Kidney epithelial cell (primary cell): ENCODE data around the gene NBAS. TPM values are rescaled to one million over a fixed set of nuclear protein-coding genes. Genes with fewer than 3 reads are reported as not detected.

ENCODE experiments used
- DNase-seq: peaks from one replicate; pipeline ENCODE4 v3.0.0-alpha.2; 2010; ENCODE audit warnings: low read depth
- H3K27me3 ChIP-seq: 2 replicates; pipeline ENCODE4 v1.6.0; 2011; ENCODE audit warnings: low read length; ENCODE audit not compliant: control insufficient read depth, insufficient read depth
- H3K36me3 ChIP-seq: 2 replicates; pipeline ENCODE4 v1.5.1; 2011; ENCODE audit warnings: low read length; ENCODE audit not compliant: control insufficient read depth, insufficient read depth
- H3K4me3 ChIP-seq: 2 replicates; pipeline ENCODE4 v1.5.1; 2011; ENCODE audit warnings: low read depth, mild to moderate bottlenecking, control low read depth, low read length
- CTCF ChIP-seq: IDR thresholded peaks from 2 replicates; pipeline ENCODE4 v1.5.1; 2011; ENCODE audit warnings: mild to moderate bottlenecking, moderate library complexity, low read length, control low read depth, inconsistent platforms; ENCODE audit not compliant: insufficient read depth, poor library complexity, severe bottlenecking
- total RNA-seq: library from RNA; depleted of rRNA; stranded (reverse); fragments of >200 nt; gene quantifications from 2 replicates; pipeline ENCODE4 v1.2.3, GENCODE V29; 2015

NBAS gene
- total RNA-seq, 1 donor from 2014 or later = 67.0 TPM

GRCh38 chr2:15149063-15149462, 412.1 kb downstream of the NBAS start:
- no peak overlapping the region for H3K4me3 ChIP-seq
- TF ChIP-seq CTCF = no peak
- no peaks in the 10 kb centered on the region for H3K36me3 ChIP-seq
- DNase-seq = no peak
- H3K27me3 ChIP-seq = no peaks in the 10 kb centered on the region

- no peaks in the 10 kb centered on the region for H3K27me3 ChIP-seq
- TF ChIP-seq CTCF = no peak
- no peak for DNase-seq
- H3K36me3 ChIP-seq = no peaks in the 10 kb centered on the region
- no peak overlapping the region for H3K4me3 ChIP-seq
Measured at GRCh38 chr2:15147591-15147990, 413.5 kb downstream of the NBAS start.

GRCh38 chr2:15146960-15147359, 414.2 kb downstream of the NBAS start:
- no peak for DNase-seq
- no peak for TF ChIP-seq CTCF
- no peaks in the 10 kb centered on the region for H3K36me3 ChIP-seq
- H3K4me3 ChIP-seq = no peak overlapping the region
- H3K27me3 ChIP-seq = no peaks in the 10 kb centered on the region

GRCh38 chr2:15145919-15146318, 415.2 kb downstream of the NBAS start:
- no peaks in the 10 kb centered on the region for H3K36me3 ChIP-seq
- H3K4me3 ChIP-seq = no peak overlapping the region
- DNase-seq = no peak
- H3K27me3 ChIP-seq = no peaks in the 10 kb centered on the region
- no peak for TF ChIP-seq CTCF

GRCh38 chr2:15145046-15145817, 415.9 kb downstream of the NBAS start:
- no peaks in the 10 kb centered on the region for H3K27me3 ChIP-seq
- H3K36me3 ChIP-seq = no peaks in the 10 kb centered on the region
- DNase-seq = no peak
- TF ChIP-seq CTCF = no peak
- H3K4me3 ChIP-seq = no peak overlapping the region
